HepG2 (cell line): ENCODE results near the gene MRPL28. TPM values are rescaled to one million over a fixed set of nuclear protein-coding genes. Genes with fewer than 3 reads are reported as not detected.

Experiments used
- ADNP ChIP-seq: sonication (generic); formaldehyde crosslinking; IDR thresholded peaks from 2 replicates; pipeline ENCODE4 v1.4.0; 2020; ENCODE audit warnings: missing genetic modification reagents
- NCOR1 ChIP-seq: fragments of 200-600 bp; sonication (generic); IDR thresholded peaks from 2 replicates; pipeline ENCODE4 v1.7.0; 2017; ENCODE audit warnings: antibody characterized with exemption, low read length, borderline replicate concordance
- polyA plus RNA-seq, 8 experiments: library from polyadenylated mRNA; depleted of rRNA in 3 of 8; stranded (reverse) in 7 of 8; unstranded in 1 of 8; fragments of >200 nt; fragmentation: Illumina TruSeq in 4 of 8; extraction: Trizol in 4 of 8; gene quantifications; 2 replicates each; pipeline versions ENCODE4 v1.2.1 to v1.2.3, GENCODE V29; 2011 to 2016; ENCODE audit warnings: low read depth in 4 of 8, missing spikeins in 1 of 8, mixed read lengths in 1 of 8; ENCODE audit not compliant: insufficient read depth in 1 of 8
- total RNA-seq, 5 experiments: library from RNA; depleted of rRNA; stranded (reverse); fragments of >200 nt; fragmentation: Illumina TruSeq; extraction: Trizol; gene quantifications; 2 replicates each; pipeline ENCODE4 v1.2.3, GENCODE V29; 2016; ENCODE audit warnings: low read depth in 1 of 5
- TF ChIP-seq, protein P1 (sequence below): sonication (generic); formaldehyde crosslinking; conservative IDR thresholded peaks from 2 replicates; pipeline ENCODE4 v1.4.0; 2020; ENCODE audit warnings: missing genetic modification reagents
- TF ChIP-seq, protein P2 (sequence below): sonication (generic); formaldehyde crosslinking; IDR thresholded peaks from 2 replicates; pipeline ENCODE4 v1.4.0; 2020; ENCODE audit warnings: missing genetic modification reagents
- TF ChIP-seq, protein P3 (sequence below): sonication (generic); formaldehyde crosslinking; IDR thresholded peaks from 2 replicates; pipeline ENCODE4 v1.4.0; 2020; ENCODE audit warnings: mild to moderate bottlenecking, missing genetic modification reagents
- TF ChIP-seq, protein P4 (sequence below): sonication (generic); formaldehyde crosslinking; IDR thresholded peaks from 2 replicates; pipeline ENCODE4 v1.5.0; 2020; ENCODE audit warnings: missing genetic modification reagents, mild to moderate bottlenecking, borderline replicate concordance
- TF ChIP-seq, protein P5 (sequence below): sonication (generic); formaldehyde crosslinking; IDR thresholded peaks from 2 replicates; pipeline ENCODE4 v1.9.0; 2021; ENCODE audit warnings: mild to moderate bottlenecking, missing genetic modification reagents
- TF ChIP-seq, protein P6 (sequence below): sonication (generic); formaldehyde crosslinking; IDR thresholded peaks from 2 replicates; pipeline ENCODE4 v1.8.1; 2023; ENCODE audit warnings: mild to moderate bottlenecking, inconsistent platforms, moderate library complexity, missing genetic modification reagents, borderline replicate concordance
- TF ChIP-seq, protein P7 (sequence below): fragments of 450-650 bp; IDR thresholded peaks from 2 replicates; pipeline ENCODE4 v1.6.1; 2017

MRPL28 gene
- total and polyA plus RNA-seq, 2 of the 13 experiments (the other 11 are each of a cell fraction or from before 2014, with no cell fraction given), result 114 to 135 TPM

DNA sequence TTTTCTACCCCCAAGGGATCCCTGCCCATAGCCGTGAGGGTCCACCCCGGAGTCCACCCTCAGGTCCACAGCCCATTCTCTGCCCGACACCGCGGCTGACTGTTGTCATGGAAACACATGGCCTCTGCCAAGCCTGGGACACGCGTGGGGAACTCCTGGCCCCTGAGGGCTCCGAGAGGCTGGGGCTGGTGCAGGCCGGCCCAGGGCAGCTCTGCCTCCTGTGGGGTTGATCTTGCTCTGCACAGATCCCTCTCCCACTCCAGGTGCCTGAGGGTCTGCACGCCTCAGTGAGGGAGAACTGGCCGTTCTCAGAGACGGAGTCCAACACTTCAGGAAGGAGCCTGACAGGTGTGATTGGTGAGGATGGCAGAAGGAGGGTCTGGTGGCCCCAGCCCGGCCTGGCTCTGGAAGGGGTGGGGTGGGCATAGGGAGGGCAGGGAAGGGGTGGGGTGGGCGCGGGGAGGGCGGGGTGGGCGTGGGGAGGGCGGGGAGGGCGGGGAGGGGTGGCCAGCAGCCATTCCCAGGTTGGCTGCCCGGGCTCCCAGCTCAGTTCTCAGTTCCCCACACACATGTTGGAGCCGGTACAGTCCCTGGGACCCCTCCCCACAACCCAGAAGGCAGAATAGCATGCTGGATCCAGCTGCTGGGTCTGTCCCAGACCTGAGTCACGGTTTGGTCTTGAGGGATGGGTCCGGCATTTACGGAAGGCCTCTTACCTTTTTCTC lies 6.4 kb downstream of the MRPL28 start (continued):
- TF ChIP-seq, protein P1, sequence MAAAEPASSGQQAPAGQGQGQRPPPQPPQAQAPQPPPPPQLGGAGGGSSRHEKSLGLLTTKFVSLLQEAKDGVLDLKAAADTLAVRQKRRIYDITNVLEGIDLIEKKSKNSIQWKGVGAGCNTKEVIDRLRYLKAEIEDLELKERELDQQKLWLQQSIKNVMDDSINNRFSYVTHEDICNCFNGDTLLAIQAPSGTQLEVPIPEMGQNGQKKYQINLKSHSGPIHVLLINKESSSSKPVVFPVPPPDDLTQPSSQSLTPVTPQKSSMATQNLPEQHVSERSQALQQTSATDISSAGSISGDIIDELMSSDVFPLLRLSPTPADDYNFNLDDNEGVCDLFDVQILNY (CRISPR knock-in tag), result no peak
- TF ChIP-seq ADNP (CRISPR knock-in tag) (no peak), NCOR1 (no peak)
- TF ChIP-seq, protein P2, sequence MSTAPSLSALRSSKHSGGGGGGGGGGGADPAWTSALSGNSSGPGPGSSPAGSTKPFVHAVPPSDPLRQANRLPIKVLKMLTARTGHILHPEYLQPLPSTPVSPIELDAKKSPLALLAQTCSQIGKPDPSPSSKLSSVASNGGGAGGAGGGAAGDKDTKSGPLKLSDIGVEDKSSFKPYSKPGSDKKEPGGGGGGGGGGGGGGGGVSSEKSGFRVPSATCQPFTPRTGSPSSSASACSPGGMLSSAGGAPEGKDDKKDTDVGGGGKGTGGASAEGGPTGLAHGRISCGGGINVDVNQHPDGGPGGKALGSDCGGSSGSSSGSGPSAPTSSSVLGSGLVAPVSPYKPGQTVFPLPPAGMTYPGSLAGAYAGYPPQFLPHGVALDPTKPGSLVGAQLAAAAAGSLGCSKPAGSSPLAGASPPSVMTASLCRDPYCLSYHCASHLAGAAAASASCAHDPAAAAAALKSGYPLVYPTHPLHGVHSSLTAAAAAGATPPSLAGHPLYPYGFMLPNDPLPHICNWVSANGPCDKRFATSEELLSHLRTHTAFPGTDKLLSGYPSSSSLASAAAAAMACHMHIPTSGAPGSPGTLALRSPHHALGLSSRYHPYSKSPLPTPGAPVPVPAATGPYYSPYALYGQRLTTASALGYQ (CRISPR knock-in tag), result no peak
- TF ChIP-seq, protein P3, sequence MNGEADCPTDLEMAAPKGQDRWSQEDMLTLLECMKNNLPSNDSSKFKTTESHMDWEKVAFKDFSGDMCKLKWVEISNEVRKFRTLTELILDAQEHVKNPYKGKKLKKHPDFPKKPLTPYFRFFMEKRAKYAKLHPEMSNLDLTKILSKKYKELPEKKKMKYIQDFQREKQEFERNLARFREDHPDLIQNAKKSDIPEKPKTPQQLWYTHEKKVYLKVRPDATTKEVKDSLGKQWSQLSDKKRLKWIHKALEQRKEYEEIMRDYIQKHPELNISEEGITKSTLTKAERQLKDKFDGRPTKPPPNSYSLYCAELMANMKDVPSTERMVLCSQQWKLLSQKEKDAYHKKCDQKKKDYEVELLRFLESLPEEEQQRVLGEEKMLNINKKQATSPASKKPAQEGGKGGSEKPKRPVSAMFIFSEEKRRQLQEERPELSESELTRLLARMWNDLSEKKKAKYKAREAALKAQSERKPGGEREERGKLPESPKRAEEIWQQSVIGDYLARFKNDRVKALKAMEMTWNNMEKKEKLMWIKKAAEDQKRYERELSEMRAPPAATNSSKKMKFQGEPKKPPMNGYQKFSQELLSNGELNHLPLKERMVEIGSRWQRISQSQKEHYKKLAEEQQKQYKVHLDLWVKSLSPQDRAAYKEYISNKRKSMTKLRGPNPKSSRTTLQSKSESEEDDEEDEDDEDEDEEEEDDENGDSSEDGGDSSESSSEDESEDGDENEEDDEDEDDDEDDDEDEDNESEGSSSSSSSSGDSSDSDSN (CRISPR knock-in tag), result no peak
- TF ChIP-seq, protein P4, sequence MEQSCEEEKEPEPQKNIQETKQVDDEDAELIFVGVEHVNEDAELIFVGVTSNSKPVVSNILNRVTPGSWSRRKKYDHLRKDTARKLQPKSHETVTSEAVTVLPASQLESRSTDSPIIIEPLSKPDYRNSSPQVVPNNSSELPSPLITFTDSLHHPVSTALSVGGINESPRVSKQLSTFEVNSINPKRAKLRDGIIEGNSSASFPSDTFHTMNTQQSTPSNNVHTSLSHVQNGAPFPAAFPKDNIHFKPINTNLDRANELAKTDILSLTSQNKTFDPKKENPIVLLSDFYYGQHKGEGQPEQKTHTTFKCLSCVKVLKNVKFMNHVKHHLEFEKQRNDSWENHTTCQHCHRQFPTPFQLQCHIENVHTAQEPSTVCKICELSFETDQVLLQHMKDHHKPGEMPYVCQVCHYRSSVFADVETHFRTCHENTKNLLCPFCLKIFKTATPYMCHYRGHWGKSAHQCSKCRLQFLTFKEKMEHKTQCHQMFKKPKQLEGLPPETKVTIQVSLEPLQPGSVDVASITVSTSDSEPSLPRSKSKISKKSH (CRISPR knock-in tag), result no peak
- TF ChIP-seq, protein P5, sequence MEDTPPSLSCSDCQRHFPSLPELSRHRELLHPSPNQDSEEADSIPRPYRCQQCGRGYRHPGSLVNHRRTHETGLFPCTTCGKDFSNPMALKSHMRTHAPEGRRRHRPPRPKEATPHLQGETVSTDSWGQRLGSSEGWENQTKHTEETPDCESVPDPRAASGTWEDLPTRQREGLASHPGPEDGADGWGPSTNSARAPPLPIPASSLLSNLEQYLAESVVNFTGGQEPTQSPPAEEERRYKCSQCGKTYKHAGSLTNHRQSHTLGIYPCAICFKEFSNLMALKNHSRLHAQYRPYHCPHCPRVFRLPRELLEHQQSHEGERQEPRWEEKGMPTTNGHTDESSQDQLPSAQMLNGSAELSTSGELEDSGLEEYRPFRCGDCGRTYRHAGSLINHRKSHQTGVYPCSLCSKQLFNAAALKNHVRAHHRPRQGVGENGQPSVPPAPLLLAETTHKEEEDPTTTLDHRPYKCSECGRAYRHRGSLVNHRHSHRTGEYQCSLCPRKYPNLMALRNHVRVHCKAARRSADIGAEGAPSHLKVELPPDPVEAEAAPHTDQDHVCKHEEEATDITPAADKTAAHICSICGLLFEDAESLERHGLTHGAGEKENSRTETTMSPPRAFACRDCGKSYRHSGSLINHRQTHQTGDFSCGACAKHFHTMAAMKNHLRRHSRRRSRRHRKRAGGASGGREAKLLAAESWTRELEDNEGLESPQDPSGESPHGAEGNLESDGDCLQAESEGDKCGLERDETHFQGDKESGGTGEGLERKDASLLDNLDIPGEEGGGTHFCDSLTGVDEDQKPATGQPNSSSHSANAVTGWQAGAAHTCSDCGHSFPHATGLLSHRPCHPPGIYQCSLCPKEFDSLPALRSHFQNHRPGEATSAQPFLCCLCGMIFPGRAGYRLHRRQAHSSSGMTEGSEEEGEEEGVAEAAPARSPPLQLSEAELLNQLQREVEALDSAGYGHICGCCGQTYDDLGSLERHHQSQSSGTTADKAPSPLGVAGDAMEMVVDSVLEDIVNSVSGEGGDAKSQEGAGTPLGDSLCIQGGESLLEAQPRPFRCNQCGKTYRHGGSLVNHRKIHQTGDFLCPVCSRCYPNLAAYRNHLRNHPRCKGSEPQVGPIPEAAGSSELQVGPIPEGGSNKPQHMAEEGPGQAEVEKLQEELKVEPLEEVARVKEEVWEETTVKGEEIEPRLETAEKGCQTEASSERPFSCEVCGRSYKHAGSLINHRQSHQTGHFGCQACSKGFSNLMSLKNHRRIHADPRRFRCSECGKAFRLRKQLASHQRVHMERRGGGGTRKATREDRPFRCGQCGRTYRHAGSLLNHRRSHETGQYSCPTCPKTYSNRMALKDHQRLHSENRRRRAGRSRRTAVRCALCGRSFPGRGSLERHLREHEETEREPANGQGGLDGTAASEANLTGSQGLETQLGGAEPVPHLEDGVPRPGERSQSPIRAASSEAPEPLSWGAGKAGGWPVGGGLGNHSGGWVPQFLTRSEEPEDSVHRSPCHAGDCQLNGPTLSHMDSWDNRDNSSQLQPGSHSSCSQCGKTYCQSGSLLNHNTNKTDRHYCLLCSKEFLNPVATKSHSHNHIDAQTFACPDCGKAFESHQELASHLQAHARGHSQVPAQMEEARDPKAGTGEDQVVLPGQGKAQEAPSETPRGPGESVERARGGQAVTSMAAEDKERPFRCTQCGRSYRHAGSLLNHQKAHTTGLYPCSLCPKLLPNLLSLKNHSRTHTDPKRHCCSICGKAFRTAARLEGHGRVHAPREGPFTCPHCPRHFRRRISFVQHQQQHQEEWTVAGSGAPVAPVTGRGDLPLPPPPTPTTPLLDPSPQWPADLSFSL (CRISPR knock-in tag), result no peak
- TF ChIP-seq, protein P6, sequence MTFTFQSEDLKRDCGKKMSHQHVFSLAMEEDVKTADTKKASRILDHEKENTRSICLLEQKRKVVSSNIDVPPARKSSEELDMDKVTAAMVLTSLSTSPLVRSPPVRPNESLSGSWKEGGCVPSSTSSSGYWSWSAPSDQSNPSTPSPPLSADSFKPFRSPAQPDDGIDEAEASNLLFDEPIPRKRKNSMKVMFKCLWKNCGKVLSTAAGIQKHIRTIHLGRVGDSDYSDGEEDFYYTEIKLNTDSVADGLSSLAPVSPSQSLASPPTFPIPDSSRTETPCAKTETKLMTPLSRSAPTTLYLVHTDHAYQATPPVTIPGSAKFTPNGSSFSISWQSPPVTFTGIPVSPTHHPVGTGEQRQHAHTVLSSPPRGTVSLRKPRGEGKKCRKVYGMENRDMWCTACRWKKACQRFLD (CRISPR knock-in tag), result no peak
- TF ChIP-seq, protein P7, sequence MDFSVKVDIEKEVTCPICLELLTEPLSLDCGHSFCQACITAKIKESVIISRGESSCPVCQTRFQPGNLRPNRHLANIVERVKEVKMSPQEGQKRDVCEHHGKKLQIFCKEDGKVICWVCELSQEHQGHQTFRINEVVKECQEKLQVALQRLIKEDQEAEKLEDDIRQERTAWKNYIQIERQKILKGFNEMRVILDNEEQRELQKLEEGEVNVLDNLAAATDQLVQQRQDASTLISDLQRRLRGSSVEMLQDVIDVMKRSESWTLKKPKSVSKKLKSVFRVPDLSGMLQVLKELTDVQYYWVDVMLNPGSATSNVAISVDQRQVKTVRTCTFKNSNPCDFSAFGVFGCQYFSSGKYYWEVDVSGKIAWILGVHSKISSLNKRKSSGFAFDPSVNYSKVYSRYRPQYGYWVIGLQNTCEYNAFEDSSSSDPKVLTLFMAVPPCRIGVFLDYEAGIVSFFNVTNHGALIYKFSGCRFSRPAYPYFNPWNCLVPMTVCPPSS, result no peak
